NK-92 treated with Interleukin-12 subunit alpha and Interleukin-12 subunit beta, amount 100 ng/mL, for 24 hours (cell line): ENCODE data around the gene ZNF846.
"Not testable (repeated sequence)": the region's sequence is repeated elsewhere in the genome, so short reads cannot be mapped to it uniquely, and the experiment has no call there.

Experiments used
- DNase-seq: peaks from one replicate; lab custom pipeline; 2025; lab: John Stamatoyannopoulos, UW

ZNF846 gene

GRCh38 chr19:9784163-9784496, 15.6 kb upstream of the ZNF846 start:
- not testable (repeated sequence) for DNase-seq

GRCh38 chr19:9782338-9782737, 13.8 kb upstream of the ZNF846 start:
- no peak for DNase-seq

GRCh38 chr19:9757544-9758501, 10.7 kb downstream of the ZNF846 start:
- no peak for DNase-seq

GRCh38 chr19:9752701-9753443, 15.7 kb downstream of the ZNF846 start:
- no peak for DNase-seq

GRCh38 chr19:9751446-9751845, 17.1 kb downstream of the ZNF846 start:
- DNase-seq = no peak

GRCh38 chr19:9741476-9742171, 26.9 kb downstream of the ZNF846 start:
- no peak for DNase-seq

- DNase-seq = no peak
These were observed 32.6 kb downstream of the ZNF846 start for GRCh38 chr19:9735986-9736385.

GRCh38 chr19:9730056-9730455, 38.5 kb downstream of the ZNF846 start:
- not testable (repeated sequence) for DNase-seq

- DNase-seq = no peak
These were observed 39.4 kb downstream of the ZNF846 start for GRCh38 chr19:9729162-9729561.

- no peak for DNase-seq
These were observed 40.9 kb downstream of the ZNF846 start for GRCh38 chr19:9727644-9728043.

- DNase-seq = not testable (repeated sequence)
These were observed 42.9 kb downstream of the ZNF846 start for GRCh38 chr19:9725508-9726201.

- DNase-seq = no peak
These were observed 44.4 kb downstream of the ZNF846 start for GRCh38 chr19:9724157-9724556.

GRCh38 chr19:9721861-9722260, 46.7 kb downstream of the ZNF846 start:
- DNase-seq = no peak

GRCh38 chr19:9720541-9720940, 48.0 kb downstream of the ZNF846 start:
- DNase-seq = no peak

- DNase-seq = no peak
These were observed 56.7 kb downstream of the ZNF846 start for GRCh38 chr19:9711815-9712214.

- no peak for DNase-seq
These were observed 59.2 kb downstream of the ZNF846 start for GRCh38 chr19:9709305-9709704.

- DNase-seq = no peak
These were observed 62.7 kb downstream of the ZNF846 start for GRCh38 chr19:9705836-9706235.

GRCh38 chr19:9702186-9702585, 66.4 kb downstream of the ZNF846 start:
- no peak for DNase-seq
